Measurements from ENCODE around the gene RNF126.

GRCh38 chr19:608155-609003, 54.6 kb downstream of the RNF126 start:
- TF ChIP-seq CTCF (conservative IDR thresholded peaks at IDR 0.05): no peak
- no peak for TF ChIP-seq ZFX (IDR thresholded peaks at IDR 0.05)

Measured in C4-2B (cell line).